Measurements from ENCODE around the gene TMEM233.

- TF ChIP-seq CTCF (IDR thresholded peaks at IDR 0.05) (no peak), POLR2A (IDR thresholded peaks at IDR 0.05) (no peak)
Measured at GRCh38 chr12:119668324-119668841, 74.8 kb downstream of the TMEM233 start.

Data from Peyer's patch (tissue), 4 donors.